HG03025 (cell line): Measurements from ENCODE around the gene SEC14L1.

Experiments used
- ATAC-seq: cut with Tn5 transposase; IDR thresholded peaks from one replicate; pipeline ENCODE4 v1.9.1; 2021; ENCODE audit warnings: mild to moderate bottlenecking, moderate library complexity; ENCODE audit not compliant: unreplicated experiment, low FRiP score

The SEC14L1 gene

DNA sequence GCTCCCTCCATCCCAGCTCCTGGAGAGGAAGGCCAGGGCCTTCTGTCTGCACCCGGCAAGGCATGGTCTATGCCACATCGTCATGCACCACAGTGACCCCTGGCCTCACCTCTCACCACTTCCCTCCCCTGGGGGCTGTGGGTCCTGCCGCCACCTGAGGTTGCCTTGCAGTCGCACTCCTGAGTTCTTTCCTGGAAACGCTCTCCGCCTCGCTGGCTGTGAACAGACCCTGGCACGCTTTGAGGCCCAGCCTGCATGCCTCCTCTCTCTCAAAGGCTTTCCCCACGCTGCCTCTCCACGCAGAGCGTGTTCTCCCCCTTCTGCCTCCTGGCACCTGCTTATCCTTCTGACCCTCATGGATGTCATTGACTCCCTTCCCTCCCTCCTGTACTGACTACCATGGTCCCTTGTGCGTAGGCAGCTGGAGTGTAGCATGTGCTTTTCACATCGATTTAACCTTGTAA is 45.4 kb downstream of the SEC14L1 start:
- no peak for ATAC-seq

DNA sequence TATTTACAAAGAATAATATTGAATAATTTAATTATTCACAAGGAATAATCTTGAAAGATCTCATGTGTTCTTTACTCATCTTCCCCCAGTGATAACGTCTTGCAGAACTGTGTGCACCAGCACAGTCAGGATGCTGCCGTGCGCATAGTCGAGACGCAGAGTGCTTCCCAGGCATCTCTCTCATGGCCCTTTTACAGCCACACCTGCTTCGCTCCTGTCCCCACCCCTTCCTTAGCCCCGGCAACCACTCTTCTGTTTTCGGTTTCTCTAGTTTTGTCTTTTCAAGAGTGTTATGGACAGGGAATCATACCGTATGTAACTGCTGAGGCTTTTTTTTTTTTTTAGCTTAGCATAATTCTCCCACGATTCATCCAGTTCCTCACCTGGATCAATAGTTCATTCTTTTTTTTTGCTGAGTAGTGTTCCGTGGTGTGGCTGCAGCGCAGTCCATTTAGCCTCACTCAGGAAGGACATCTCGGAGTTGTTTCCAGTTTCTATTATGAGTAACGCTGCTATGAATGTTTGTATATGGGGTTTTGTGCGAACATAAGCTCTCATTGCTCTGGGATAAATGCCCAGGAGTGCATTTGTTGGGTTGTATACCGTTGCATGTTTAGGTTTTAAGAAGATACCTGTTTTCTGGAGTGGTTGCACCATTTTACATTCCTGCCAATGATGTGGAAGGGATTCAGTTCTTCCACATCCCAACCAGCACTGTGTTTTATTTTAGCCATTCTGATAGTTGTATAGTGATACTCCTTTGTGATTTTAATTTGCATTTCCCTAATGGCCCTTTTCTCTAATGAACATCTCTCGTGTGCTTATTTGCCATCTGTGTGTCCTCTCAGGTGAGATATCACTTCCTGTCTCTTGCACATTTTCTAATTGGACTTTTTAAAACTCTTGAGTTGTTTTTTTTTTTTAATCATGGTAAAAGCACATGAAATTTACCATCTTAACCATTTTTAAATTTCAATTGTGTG is 47.6 kb downstream of the SEC14L1 start:
- ATAC-seq = no peak

- no peak for ATAC-seq
Measured at GRCh38 chr17:77189148-77189547, 48.4 kb downstream of the SEC14L1 start.

DNA sequence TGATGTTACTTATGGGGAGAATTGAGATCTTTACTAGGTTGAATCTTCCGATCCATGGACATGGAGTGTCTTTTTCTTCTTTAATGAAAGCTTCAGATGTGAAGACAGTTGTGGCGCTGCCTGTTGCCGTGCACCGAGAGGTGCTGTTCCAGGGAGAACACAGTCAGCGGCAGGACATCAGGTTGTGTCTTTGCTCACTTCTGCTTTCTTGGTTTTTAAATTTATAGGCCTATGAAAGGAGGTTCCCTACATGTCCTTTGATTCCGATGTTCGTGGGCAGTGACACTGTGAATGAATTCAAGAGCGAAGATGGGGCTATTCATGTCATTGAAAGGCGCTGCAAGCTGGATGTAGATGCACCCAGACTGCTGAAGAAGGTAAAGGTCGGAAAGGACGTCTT is 49.8 kb downstream of the SEC14L1 start:
- ATAC-seq = no peak

GRCh38 chr17:77191244-77191643 is 50.5 kb downstream of the SEC14L1 start:
- no peak for ATAC-seq

DNA sequence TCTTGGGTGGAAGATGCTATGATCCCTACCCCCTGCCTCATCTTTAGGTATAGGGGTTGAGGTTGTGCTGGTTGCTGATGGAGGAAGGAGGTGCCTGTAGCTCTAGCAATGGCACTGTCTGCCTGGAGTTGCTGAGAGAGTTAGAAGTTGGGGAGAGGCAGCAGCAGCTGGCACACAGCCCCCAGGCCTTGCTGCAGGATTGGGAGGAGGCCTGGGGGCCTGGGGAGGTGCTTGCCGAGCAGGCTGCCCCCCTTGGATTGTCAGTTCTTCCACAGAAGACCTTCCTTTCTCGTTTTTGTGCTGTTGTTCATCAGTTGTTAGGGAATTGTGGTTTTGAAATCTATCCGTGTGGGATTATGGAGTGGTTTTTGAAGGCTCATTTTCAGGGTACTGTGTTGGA is 52.9 kb downstream of the SEC14L1 start:
- ATAC-seq = no peak

DNA sequence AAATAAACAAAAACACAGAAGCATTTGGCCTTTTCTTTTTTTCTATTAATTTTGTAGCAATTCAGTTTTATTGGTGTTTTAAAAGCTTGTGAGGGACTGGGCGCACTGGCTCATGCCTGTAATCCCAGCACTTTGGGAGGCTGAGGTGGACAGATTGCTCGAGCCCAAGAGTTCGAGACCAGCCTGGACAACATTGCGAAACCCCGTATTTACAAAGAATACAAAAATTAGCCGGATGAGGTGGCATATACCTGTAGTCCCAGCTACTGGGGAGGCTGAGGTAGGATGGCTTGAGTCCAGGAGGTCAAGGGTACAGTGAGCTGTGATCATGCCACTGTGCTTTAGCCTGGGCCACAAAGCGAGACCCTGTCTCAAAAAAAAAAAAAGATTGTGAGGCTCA is 53.4 kb downstream of the SEC14L1 start:
- no peak for ATAC-seq

GRCh38 chr17:77196251-77196650 is 55.5 kb downstream of the SEC14L1 start:
- ATAC-seq = no peak

GRCh38 chr17:77197115-77197514 is 56.3 kb downstream of the SEC14L1 start:
- no peak for ATAC-seq

DNA sequence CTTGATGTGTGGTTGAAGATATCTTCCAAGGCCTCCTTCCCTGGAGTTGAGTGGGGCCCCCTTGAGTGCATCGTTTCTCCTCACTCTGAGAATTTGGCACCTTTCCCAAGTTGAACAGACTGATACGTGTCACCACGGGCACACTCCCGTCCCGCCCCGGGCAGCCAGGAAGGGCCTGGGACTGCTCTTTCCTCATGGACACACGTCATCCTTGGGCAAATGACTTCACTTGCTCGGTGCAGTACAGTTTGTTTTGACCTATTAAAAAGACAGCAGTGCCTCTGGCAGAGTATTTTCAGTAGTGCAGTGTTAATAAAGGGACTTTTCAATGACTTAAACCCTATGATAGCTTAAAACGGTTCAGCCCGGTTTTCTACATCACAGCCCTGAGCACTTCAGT is 59.9 kb downstream of the SEC14L1 start:
- no peak for ATAC-seq

- ATAC-seq = no peak
Measured at GRCh38 chr17:77203436-77203835, 62.7 kb downstream of the SEC14L1 start.

- no peak for ATAC-seq
Measured at GRCh38 chr17:77203846-77204245, 63.1 kb downstream of the SEC14L1 start.

DNA sequence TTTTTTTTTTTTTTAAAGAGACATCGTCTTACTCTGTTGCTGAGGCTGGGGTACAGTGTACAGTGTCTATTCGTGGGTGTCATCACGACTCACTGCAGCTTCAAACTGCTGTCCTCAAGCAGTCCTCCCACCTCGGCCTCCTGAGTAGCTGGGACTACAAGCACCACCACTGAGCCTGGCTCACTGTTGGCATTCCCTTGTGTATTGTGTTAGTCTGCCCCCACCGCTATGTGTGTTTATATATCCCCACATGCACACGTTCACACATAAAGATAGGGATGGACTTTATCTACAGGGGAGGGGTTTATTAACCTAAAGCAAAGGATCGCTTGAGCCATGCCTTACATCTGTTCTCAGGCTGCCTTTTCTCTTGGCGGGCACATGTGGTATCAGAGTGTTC is 63.8 kb downstream of the SEC14L1 start:
- ATAC-seq = no peak

DNA sequence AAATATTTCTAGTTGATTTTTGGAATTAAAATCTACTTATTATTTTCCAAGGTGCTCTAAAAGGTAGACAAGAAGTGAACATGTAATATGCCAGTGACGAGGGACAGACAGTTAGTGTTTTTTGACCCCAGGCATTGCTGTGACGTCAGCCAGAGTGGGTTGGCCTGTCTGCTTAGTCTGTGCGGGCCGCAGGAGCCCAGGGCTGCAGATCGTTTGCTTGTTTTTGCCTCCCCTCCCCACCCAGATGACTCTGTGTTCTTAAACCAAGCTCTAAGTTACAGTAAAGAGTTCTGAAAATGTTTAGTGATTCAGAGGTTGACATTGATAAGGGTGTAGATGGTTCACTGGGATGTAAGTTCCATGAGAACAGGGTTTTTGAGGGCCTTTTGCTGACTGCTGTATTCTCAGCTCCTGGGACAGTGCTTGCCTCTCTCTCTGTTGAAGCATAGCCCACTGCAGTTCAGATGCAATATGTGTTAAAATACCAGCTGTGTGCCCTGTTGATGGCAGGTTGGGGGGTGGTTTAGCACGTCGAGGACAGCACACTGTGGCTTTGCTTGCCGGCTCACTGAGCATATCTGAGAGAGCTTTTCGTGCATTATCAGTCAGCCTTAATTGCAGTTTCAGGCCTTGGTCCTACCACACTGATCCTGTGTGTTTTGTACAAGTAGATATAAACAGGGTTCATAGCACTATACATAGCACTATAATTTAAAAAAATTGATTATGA is 64.8 kb downstream of the SEC14L1 start:
- ATAC-seq = no peak

DNA sequence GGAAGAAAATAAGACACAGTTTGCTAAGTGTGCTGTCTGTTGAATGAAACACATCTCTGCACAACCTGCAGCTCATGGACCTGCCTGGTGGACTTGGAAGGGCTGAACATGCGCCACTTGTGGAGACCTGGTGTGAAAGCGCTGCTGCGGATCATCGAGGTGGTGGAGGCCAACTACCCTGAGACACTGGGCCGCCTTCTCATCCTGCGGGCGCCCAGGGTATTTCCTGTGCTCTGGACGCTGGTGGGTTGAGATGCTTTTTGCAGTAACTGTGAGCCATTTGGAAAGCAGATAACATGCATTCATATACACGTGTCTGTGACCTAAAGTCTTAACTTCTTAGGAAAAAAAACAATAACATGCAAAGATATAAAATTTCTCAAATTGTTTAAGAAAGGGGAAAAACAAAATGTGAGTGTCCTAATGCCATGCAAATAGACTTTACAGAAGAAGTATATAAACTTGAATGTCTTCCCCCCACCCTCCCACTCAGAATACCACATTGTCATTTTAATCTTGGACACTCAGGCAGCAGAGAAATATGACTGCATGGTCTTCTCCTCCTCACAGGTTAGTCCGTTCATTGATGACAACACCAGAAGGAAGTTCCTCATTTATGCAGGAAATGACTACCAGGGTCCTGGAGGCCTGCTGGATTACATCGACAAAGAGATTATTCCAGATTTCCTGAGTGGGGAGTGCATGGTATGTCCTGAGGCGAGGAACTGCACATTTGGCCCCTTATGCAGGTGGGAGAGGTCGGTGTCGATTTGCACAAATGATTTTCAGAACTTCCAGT is 65.6 kb downstream of the SEC14L1 start:
- no peak for ATAC-seq

DNA sequence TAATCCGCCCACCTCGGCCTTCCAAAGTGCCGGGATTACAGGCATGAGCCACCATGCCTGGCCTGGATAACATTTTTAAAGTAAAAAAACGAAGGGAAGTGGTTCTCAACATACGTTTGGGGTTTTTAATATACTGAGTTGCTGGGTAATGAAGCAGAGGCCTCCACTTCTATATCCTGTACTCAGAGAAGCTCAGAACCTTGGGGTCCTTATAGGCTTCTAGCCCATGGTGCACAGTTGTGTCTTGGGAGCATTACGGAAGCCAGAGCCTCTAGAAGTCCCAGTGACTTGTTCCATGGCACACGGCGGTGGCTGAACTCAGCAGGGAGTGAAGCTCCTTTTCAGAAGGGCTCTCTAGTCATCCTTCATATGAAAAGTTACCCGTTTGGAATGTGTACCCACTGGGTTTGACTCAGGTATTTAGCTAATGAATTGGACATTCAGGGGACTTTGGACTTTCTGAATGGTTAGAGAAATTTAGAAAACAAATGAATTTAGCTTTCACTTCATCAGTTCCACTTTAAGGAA is 67.0 kb downstream of the SEC14L1 start:
- no peak for ATAC-seq

GRCh38 chr17:77208217-77208808 is 67.5 kb downstream of the SEC14L1 start:
- ATAC-seq = no peak

- ATAC-seq = no peak
Measured at GRCh38 chr17:77208856-77209255, 68.1 kb downstream of the SEC14L1 start.

DNA sequence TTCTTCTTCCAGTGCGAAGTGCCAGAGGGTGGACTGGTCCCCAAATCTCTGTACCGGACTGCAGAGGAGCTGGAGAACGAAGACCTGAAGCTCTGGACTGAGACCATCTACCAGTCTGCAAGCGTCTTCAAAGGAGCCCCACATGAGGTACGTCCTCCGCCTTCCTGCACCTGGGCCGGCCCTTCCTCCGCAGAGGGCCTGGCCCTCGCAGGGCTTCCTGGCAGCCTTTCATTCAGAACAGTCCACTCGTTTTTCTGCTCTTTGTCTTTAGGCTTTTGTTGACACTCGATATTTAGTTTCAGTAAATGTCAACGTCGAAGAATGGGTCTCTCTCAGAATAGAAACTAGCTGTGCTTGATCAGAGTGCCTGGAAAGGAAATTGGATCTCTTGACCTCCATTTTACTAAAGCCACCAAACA is 68.6 kb downstream of the SEC14L1 start:
- ATAC-seq = no peak

DNA sequence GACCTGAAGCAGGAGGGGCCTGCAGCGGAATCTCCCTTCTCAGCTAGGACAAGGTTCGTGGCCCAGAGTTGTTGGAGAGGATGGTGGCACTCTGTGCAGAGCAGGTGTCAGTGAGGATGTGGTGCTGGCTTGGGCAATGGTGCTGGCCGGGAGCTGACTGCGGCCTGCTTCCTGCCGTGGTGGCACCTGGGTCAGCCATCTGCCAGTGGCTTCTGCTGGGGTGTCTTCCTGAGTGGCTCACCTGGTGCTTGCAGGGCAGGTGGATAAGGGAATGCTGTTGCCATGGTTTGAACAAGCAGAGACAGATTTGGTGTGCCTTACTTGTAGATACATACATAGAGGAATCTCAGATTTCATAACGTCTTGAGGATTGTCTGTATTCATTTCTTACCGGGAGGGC is 69.6 kb downstream of the SEC14L1 start:
- ATAC-seq = no peak
